Measurements from ENCODE around the gene NT5C3B.

Gene NT5C3B

GRCh38 chr17:41818024-41818423 is 18.0 kb downstream of the NT5C3B start:
- no peak overlapping the region for H2AFZ ChIP-seq (ENCODE audit: low read length)
- H3K9me3 ChIP-seq (ENCODE audit: low read length) = no peaks in the 10 kb centered on the region
- no peak overlapping the region for H3K27ac ChIP-seq (ENCODE audit: low read depth, low read length, poor library complexity, severe bottlenecking)
- no peaks in the 10 kb centered on the region for H3F3A ChIP-seq (ENCODE audit: insufficient read depth, low read length)
- peak overlapping the region; percentile 20; the same call in 1 of the 2 replicates for H3K4me2 ChIP-seq (ENCODE audit: low read length)
- H3K27me3 ChIP-seq (ENCODE audit: insufficient read depth, low read length) = peaks cover 18% of the 10 kb centered on the region; the same call in 1 of the 2 replicates
- H3K9ac ChIP-seq (ENCODE audit: low read length) = no peak overlapping the region
- no peaks in the 10 kb centered on the region for H3K9me2 ChIP-seq (ENCODE audit: low read depth, low read length)
- TF ChIP-seq EZH2 (IDR thresholded peaks at IDR 0.05; ENCODE audit: borderline replicate concordance, low read length) (no peak), CTCF (IDR thresholded peaks at IDR 0.05; ENCODE audit: low read length) (no peak)
- H3K36me3 ChIP-seq (ENCODE audit: insufficient read depth, low read length) = no peaks in the 10 kb centered on the region
- H4K20me1 ChIP-seq (ENCODE audit: insufficient read depth, low read length) = no peaks in the 10 kb centered on the region
- no peak overlapping the region for H3K4me3 ChIP-seq (ENCODE audit: low read depth, low read length, poor library complexity, severe bottlenecking)
- H3K79me2 ChIP-seq (ENCODE audit: insufficient read depth, low read length) = no peaks in the 10 kb centered on the region
- H3K4me1 ChIP-seq (ENCODE audit: insufficient read depth, low read length, severe bottlenecking) = peaks cover 10% of the 10 kb centered on the region

- no peak overlapping the region for H3K4me3 ChIP-seq (ENCODE audit: low read depth, low read length, poor library complexity, severe bottlenecking)
- H2AFZ ChIP-seq (ENCODE audit: low read length) = no peak overlapping the region
- no peaks in the 10 kb centered on the region for H3K36me3 ChIP-seq (ENCODE audit: insufficient read depth, low read length)
- no peaks in the 10 kb centered on the region for H4K20me1 ChIP-seq (ENCODE audit: insufficient read depth, low read length)
- H3K9me3 ChIP-seq (ENCODE audit: low read length) = no peaks in the 10 kb centered on the region
- no peak overlapping the region for H3K9ac ChIP-seq (ENCODE audit: low read length)
- H3K4me2 ChIP-seq (ENCODE audit: low read length) = no peak overlapping the region
- H3K27ac ChIP-seq (ENCODE audit: low read depth, low read length, poor library complexity, severe bottlenecking) = no peak overlapping the region
- H3K27me3 ChIP-seq (ENCODE audit: insufficient read depth, low read length) = peaks cover 18% of the 10 kb centered on the region; the same call in 1 of the 2 replicates
- no peaks in the 10 kb centered on the region for H3F3A ChIP-seq (ENCODE audit: insufficient read depth, low read length)
- no peaks in the 10 kb centered on the region for H3K79me2 ChIP-seq (ENCODE audit: insufficient read depth, low read length)
- no peak for TF ChIP-seq EZH2 (IDR thresholded peaks at IDR 0.05; ENCODE audit: borderline replicate concordance, low read length)
- no peak for TF ChIP-seq CTCF (IDR thresholded peaks at IDR 0.05; ENCODE audit: low read length)
- H3K9me2 ChIP-seq (ENCODE audit: low read depth, low read length) = no peaks in the 10 kb centered on the region
- peaks cover 17% of the 10 kb centered on the region for H3K4me1 ChIP-seq (ENCODE audit: insufficient read depth, low read length, severe bottlenecking)
These were observed 19.3 kb downstream of the NT5C3B start for GRCh38 chr17:41816637-41817320.

GRCh38 chr17:41814195-41814594 is 21.8 kb downstream of the NT5C3B start:
- no peaks in the 10 kb centered on the region for H3K9me2 ChIP-seq (ENCODE audit: low read depth, low read length)
- H4K20me1 ChIP-seq (ENCODE audit: insufficient read depth, low read length) = no peaks in the 10 kb centered on the region
- H3K27ac ChIP-seq (ENCODE audit: low read depth, low read length, poor library complexity, severe bottlenecking) = no peak overlapping the region
- peaks cover 16% of the 10 kb centered on the region for H3K4me1 ChIP-seq (ENCODE audit: insufficient read depth, low read length, severe bottlenecking)
- peaks cover 21% of the 10 kb centered on the region; the same call in 1 of the 2 replicates for H3K27me3 ChIP-seq (ENCODE audit: insufficient read depth, low read length)
- no peak overlapping the region for H3K4me3 ChIP-seq (ENCODE audit: low read depth, low read length, poor library complexity, severe bottlenecking)
- TF ChIP-seq EZH2 (IDR thresholded peaks at IDR 0.05; ENCODE audit: borderline replicate concordance, low read length) (no peak), CTCF (IDR thresholded peaks at IDR 0.05; ENCODE audit: low read length) (no peak)
- H3K4me2 ChIP-seq (ENCODE audit: low read length) = no peak overlapping the region
- H3K79me2 ChIP-seq (ENCODE audit: insufficient read depth, low read length) = no peaks in the 10 kb centered on the region
- no peak overlapping the region for H2AFZ ChIP-seq (ENCODE audit: low read length)
- H3K36me3 ChIP-seq (ENCODE audit: insufficient read depth, low read length) = no peaks in the 10 kb centered on the region
- H3F3A ChIP-seq (ENCODE audit: insufficient read depth, low read length) = no peaks in the 10 kb centered on the region
- H3K9me3 ChIP-seq (ENCODE audit: low read length) = no peaks in the 10 kb centered on the region
- no peak overlapping the region for H3K9ac ChIP-seq (ENCODE audit: low read length)

Data from OCI-LY1 (cell line).